Brain microvascular endothelial cell (primary cell): Measurements from ENCODE around the gene SPTLC3.

Experiments
- DNase-seq: peaks from one replicate; pipeline ENCODE4 v3.0.0-alpha.2; 2020
- H3K27ac ChIP-seq: fragments of 250-450 bp; sonication (Bioruptor Pico); 2 replicates; pipeline ENCODE4 v1.5.1; 2020; ENCODE audit warnings: mild to moderate bottlenecking, moderate library complexity
- H3K27me3 ChIP-seq: fragments of 250-450 bp; sonication (Bioruptor Pico); replicated peaks from 2 replicates; pipeline ENCODE4 v1.5.1; 2020; ENCODE audit warnings: mild to moderate bottlenecking
- H3K36me3 ChIP-seq: fragments of 250-450 bp; sonication (Bioruptor Pico); replicated peaks from 2 replicates; pipeline ENCODE4 v1.5.1; 2020; ENCODE audit warnings: mild to moderate bottlenecking
- H3K4me3 ChIP-seq: 2 replicates; pipeline ENCODE4 v1.5.1; 2011; ENCODE audit warnings: low read depth, mild to moderate bottlenecking, control low read depth, low read length, moderate library complexity
- CTCF ChIP-seq: IDR thresholded peaks from 2 replicates; pipeline ENCODE4 v1.5.1; 2011; ENCODE audit warnings: low read depth, mild to moderate bottlenecking, moderate library complexity, low read length, control low read depth, inconsistent platforms; ENCODE audit errors: missing control alignments
- in situ Hi-C: cut with HindIII; loops from 2 replicates; pipeline ENCODE4 v1.10.0; 2017; ENCODE audit warnings: low sequenced_read_pairs, low pct_ligation_motif_present

The SPTLC3 gene

GRCh38 chr20:13158369-13158768 lies 149.6 kb downstream of the SPTLC3 start:
- H3K27me3 ChIP-seq = no peaks in the 10 kb centered on the region
- TF ChIP-seq CTCF = no peak
- no peak overlapping the region for H3K4me3 ChIP-seq
- in situ Hi-C loops = no loop called here
- no peak overlapping the region for H3K27ac ChIP-seq
- DNase-seq = no peak
- H3K36me3 ChIP-seq = no peaks in the 10 kb centered on the region

- H3K27ac ChIP-seq = no peak overlapping the region
- H3K36me3 ChIP-seq = no peaks in the 10 kb centered on the region
- H3K4me3 ChIP-seq = no peak overlapping the region
- no peak for DNase-seq
- H3K27me3 ChIP-seq = no peaks in the 10 kb centered on the region
- in situ Hi-C loops = no loop called here
- no peak for TF ChIP-seq CTCF
Observed at GRCh38 chr20:13159889-13160288, 151.1 kb downstream of the SPTLC3 start.

GRCh38 chr20:13165203-13165602 lies 156.4 kb downstream of the SPTLC3 start:
- H3K27me3 ChIP-seq = no peaks in the 10 kb centered on the region
- H3K27ac ChIP-seq = no peak overlapping the region
- in situ Hi-C loops = no loop called here
- no peak overlapping the region for H3K4me3 ChIP-seq
- no peak for TF ChIP-seq CTCF
- no peaks in the 10 kb centered on the region for H3K36me3 ChIP-seq
- no peak for DNase-seq

GRCh38 chr20:13166011-13166410 lies 157.2 kb downstream of the SPTLC3 start:
- Histone ChIP-seq H3K27ac (no peak overlapping the region), H3K27me3 (no peaks in the 10 kb centered on the region), H3K4me3 (no peak overlapping the region), H3K36me3 (no peaks in the 10 kb centered on the region)
- DNase-seq = no peak
- TF ChIP-seq CTCF = no peak
- in situ Hi-C loops = no loop called here

- Histone ChIP-seq H3K4me3 (no peak overlapping the region), H3K36me3 (no peaks in the 10 kb centered on the region), H3K27me3 (no peaks in the 10 kb centered on the region), H3K27ac (no peak overlapping the region)
- no peak for TF ChIP-seq CTCF
- no peak for DNase-seq
- in situ Hi-C loops = no loop called here
Observed at GRCh38 chr20:13166437-13166836, 157.7 kb downstream of the SPTLC3 start.

- H3K4me3 ChIP-seq = no peak overlapping the region
- TF ChIP-seq CTCF = no peak
- in situ Hi-C loops = no loop called here
- DNase-seq = no peak
- H3K27me3 ChIP-seq = no peaks in the 10 kb centered on the region
- no peak overlapping the region for H3K27ac ChIP-seq
- H3K36me3 ChIP-seq = no peaks in the 10 kb centered on the region
Observed at GRCh38 chr20:13169086-13169485, 160.3 kb downstream of the SPTLC3 start.
